Measurements from ENCODE around the gene MEF2C. TPM values are rescaled to one million over a fixed set of nuclear protein-coding genes. Genes with fewer than 3 reads are reported as not detected.

MEF2C gene
- total RNA-seq, 1 experiment from 2014 or later = 9.9 TPM

GRCh38 chr5:88718736-88719135 lies 164.2 kb downstream of the MEF2C start:
- Histone ChIP-seq H3K27ac (ENCODE audit: low read length) (no peak overlapping the region), H3K36me3 (ENCODE audit: control insufficient read depth, insufficient read depth, low read length) (no peaks in the 10 kb centered on the region), H3K27me3 (ENCODE audit: control insufficient read depth, insufficient read depth, low read length) (no peaks in the 10 kb centered on the region), H3K9me3 (ENCODE audit: control insufficient read depth, insufficient read depth, low read depth, low read length) (no peaks in the 10 kb centered on the region), H3K4me3 (ENCODE audit: low read depth in 2 of 2, low read length in 2 of 2) (no peak overlapping the region), H3K4me1 (ENCODE audit: control insufficient read depth, insufficient read depth, low read length) (no peaks in the 10 kb centered on the region)
- ATAC-seq (no peak), DNase-seq (ENCODE audit: low read depth, low spot score) (no peak)
- TF ChIP-seq POLR2AphosphoS5 (IDR thresholded peaks at IDR 0.05; ENCODE audit: low read depth, low read length) = no peak
- no peak for TF ChIP-seq REST (IDR thresholded peaks at IDR 0.05; ENCODE audit: insufficient read depth in 1 of 2, low read depth in 2 of 2, low read length in 1 of 2)
- no peak for TF ChIP-seq TCF7L2 (IDR thresholded peaks at IDR 0.05; ENCODE audit: low read depth, low read length)
- no peak for TF ChIP-seq CTCF (IDR thresholded peaks at IDR 0.05)
- TF ChIP-seq SIN3A (IDR thresholded peaks at IDR 0.05; ENCODE audit: borderline replicate concordance, insufficient read depth, low read depth, low read length) = no peak
- POLR2A ChIA-PET = no interaction called here
- CTCF ChIA-PET = no interaction called here
- intact Hi-C loops (cut with micrococcal nuclease; ENCODE audit: unreplicated experiment) (no loop called here), in situ Hi-C loops (cut with HindIII; ENCODE audit: low pct_unique_long_range_greater_than_20kb, low sequenced_read_pairs) (no loop called here)
- BruUV-seq (replicated peaks) = no TSS peak

GRCh38 chr5:88716101-88716500 lies 166.9 kb downstream of the MEF2C start:
- no TSS peak for BruUV-seq (replicated peaks)

More at GRCh38 chr5:88716101-88716500, 166.9 kb downstream of the MEF2C start:
- in situ Hi-C loops (cut with HindIII; ENCODE audit: low pct_unique_long_range_greater_than_20kb, low sequenced_read_pairs) = no loop called here
- Histone ChIP-seq H3K9me3 (ENCODE audit: control insufficient read depth, insufficient read depth, low read depth, low read length) (no peaks in the 10 kb centered on the region), H3K36me3 (ENCODE audit: control insufficient read depth, insufficient read depth, low read length) (no peaks in the 10 kb centered on the region), H3K4me1 (ENCODE audit: control insufficient read depth, insufficient read depth, low read length) (no peaks in the 10 kb centered on the region), H3K27ac (ENCODE audit: low read length) (no peak overlapping the region), H3K4me3 (ENCODE audit: low read depth in 2 of 2, low read length in 2 of 2) (no peak overlapping the region), H3K27me3 (ENCODE audit: control insufficient read depth, insufficient read depth, low read length) (no peaks in the 10 kb centered on the region)
- ChIA-PET POLR2A (no interaction called here), CTCF (no interaction called here)
- DNase-seq (ENCODE audit: low read depth, low spot score) (no peak), ATAC-seq (no peak)
- TF ChIP-seq TCF7L2 (IDR thresholded peaks at IDR 0.05; ENCODE audit: low read depth, low read length) (no peak), REST (IDR thresholded peaks at IDR 0.05; ENCODE audit: insufficient read depth in 1 of 2, low read depth in 2 of 2, low read length in 1 of 2) (no peak), CTCF (IDR thresholded peaks at IDR 0.05) (no peak), POLR2AphosphoS5 (IDR thresholded peaks at IDR 0.05; ENCODE audit: low read depth, low read length) (no peak), SIN3A (IDR thresholded peaks at IDR 0.05; ENCODE audit: borderline replicate concordance, insufficient read depth, low read depth, low read length) (no peak)
- intact Hi-C loops (cut with micrococcal nuclease; ENCODE audit: unreplicated experiment) = no loop called here
